ENCODE data around the gene JMJD6.

Gene JMJD6

GRCh38 chr17:76672270-76672851 is 54.0 kb downstream of the JMJD6 start:
- peak overlapping the region; percentile 45; the same call in 1 of the 2 replicates for H2AFZ ChIP-seq (ENCODE audit: low read length)
- no peaks in the 10 kb centered on the region for H3K36me3 ChIP-seq (ENCODE audit: insufficient read depth, low read length)
- TF ChIP-seq, protein P1, sequence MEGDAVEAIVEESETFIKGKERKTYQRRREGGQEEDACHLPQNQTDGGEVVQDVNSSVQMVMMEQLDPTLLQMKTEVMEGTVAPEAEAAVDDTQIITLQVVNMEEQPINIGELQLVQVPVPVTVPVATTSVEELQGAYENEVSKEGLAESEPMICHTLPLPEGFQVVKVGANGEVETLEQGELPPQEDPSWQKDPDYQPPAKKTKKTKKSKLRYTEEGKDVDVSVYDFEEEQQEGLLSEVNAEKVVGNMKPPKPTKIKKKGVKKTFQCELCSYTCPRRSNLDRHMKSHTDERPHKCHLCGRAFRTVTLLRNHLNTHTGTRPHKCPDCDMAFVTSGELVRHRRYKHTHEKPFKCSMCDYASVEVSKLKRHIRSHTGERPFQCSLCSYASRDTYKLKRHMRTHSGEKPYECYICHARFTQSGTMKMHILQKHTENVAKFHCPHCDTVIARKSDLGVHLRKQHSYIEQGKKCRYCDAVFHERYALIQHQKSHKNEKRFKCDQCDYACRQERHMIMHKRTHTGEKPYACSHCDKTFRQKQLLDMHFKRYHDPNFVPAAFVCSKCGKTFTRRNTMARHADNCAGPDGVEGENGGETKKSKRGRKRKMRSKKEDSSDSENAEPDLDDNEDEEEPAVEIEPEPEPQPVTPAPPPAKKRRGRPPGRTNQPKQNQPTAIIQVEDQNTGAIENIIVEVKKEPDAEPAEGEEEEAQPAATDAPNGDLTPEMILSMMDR (conservative IDR thresholded peaks at IDR 0.05; ENCODE audit: low read length) = no peak
- no peak for TF ChIP-seq EZH2phosphoT487 (IDR thresholded peaks at IDR 0.05; ENCODE audit: borderline replicate concordance)
- H3K9me3 ChIP-seq (ENCODE audit: insufficient read depth, low read depth, low read length) = no peaks in the 10 kb centered on the region
- peak overlapping the region; percentile 88 for H3K4me2 ChIP-seq (ENCODE audit: low read depth, low read length, poor library complexity, severe bottlenecking)
- H3K9ac ChIP-seq (ENCODE audit: low read depth, low read length, poor library complexity, severe bottlenecking) = peak overlapping the region; percentile 98
- peaks cover 35% of the 10 kb centered on the region for H3K4me1 ChIP-seq (ENCODE audit: insufficient read depth, low read length, poor library complexity, severe bottlenecking)
- no peaks in the 10 kb centered on the region for H3F3A ChIP-seq (ENCODE audit: low read depth)
- peaks cover 18% of the 10 kb centered on the region for H3K79me2 ChIP-seq (ENCODE audit: insufficient read depth, low read length)
- peak overlapping the region; percentile 94 for H3K4me3 ChIP-seq (ENCODE audit: low read length, poor library complexity, severe bottlenecking)
- no peaks in the 10 kb centered on the region for H3K9me2 ChIP-seq (replicated peaks; ENCODE audit: low read depth, low read length)
- no peaks in the 10 kb centered on the region for H4K20me1 ChIP-seq (ENCODE audit: insufficient read depth, low read length, poor library complexity, severe bottlenecking)
- no peaks in the 10 kb centered on the region for H3K27me3 ChIP-seq (ENCODE audit: insufficient read depth, low read length, poor library complexity, severe bottlenecking)

DNA sequence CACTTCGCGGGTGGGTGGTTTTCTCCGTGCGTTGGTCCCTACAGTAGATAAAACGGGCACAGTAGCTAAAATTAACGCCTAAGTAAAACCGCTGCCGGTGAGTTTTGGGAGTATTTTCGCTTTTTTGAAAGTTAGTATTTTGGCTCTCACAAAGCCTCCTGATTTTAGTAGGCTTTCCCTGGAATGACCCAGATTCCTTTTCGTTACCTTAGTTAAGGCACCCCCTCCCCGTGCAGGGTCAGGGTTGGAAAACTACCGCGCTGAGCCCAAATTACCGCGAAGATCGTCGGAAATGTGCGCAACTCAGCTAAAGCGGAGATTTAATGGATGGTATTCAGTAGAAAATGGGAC is 54.5 kb downstream of the JMJD6 start:
- Histone ChIP-seq H3K36me3 (ENCODE audit: insufficient read depth, low read length) (no peaks in the 10 kb centered on the region), H3K9me2 (replicated peaks; ENCODE audit: low read depth, low read length) (no peaks in the 10 kb centered on the region), H4K20me1 (ENCODE audit: insufficient read depth, low read length, poor library complexity, severe bottlenecking) (no peaks in the 10 kb centered on the region), H3K9me3 (ENCODE audit: insufficient read depth, low read depth, low read length) (no peaks in the 10 kb centered on the region), H3F3A (ENCODE audit: low read depth) (no peaks in the 10 kb centered on the region), H3K27me3 (ENCODE audit: insufficient read depth, low read length, poor library complexity, severe bottlenecking) (no peaks in the 10 kb centered on the region), H3K4me3 (ENCODE audit: low read length, poor library complexity, severe bottlenecking) (peak overlapping the region; percentile 94), H3K9ac (ENCODE audit: low read depth, low read length, poor library complexity, severe bottlenecking) (peak overlapping the region; percentile 98), H3K4me2 (ENCODE audit: low read depth, low read length, poor library complexity, severe bottlenecking) (peak overlapping the region; percentile 88), H3K4me1 (ENCODE audit: insufficient read depth, low read length, poor library complexity, severe bottlenecking) (peaks cover 31% of the 10 kb centered on the region), H3K79me2 (ENCODE audit: insufficient read depth, low read length) (peaks cover 18% of the 10 kb centered on the region), H2AFZ (ENCODE audit: low read length) (peak overlapping the region; percentile 45; the same call in 1 of the 2 replicates)
- TF ChIP-seq EZH2phosphoT487 (IDR thresholded peaks at IDR 0.05; ENCODE audit: borderline replicate concordance) = no peak
- TF ChIP-seq, protein P1 (conservative IDR thresholded peaks at IDR 0.05; ENCODE audit: low read length) = no peak

DNA sequence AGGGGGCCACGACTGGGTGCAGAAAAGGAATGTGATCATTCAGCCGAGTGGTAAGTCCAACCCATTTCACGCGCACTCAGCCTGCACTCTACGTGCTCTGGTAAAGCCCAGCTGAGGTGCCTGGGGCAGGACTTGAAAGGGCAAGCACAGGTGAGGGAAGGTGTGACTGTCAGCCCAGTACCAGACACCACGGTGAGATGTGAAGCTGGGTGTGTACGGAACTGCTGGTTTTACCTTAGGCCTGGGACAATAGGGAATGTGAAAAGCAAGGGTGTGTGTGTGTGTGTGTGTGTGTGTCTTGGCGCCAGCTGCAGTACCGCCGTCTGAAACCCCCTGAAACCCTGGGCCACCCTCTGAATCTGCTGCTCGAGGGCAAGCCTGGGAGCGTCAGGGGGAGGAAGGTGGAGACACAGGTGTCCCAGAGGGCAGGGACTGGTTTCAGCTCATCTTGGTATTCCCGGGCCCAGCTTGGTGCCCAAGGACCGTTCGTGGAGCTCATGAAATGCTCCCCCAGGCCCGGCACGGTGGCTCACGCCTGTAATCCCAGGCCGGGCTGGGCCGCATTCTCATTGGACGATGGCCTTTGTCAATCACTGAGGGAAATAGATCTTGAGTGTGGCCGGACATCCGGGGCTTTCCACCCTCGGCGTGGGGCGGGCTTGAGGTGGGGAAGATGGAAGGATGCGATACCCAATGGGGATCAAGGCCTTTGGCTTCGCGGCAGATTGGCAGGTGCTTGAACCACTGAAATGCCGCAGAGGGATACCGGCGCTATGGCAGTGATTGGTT is 55.1 kb downstream of the JMJD6 start:
- no peaks in the 10 kb centered on the region for H4K20me1 ChIP-seq (ENCODE audit: insufficient read depth, low read length, poor library complexity, severe bottlenecking)
- H3K9me2 ChIP-seq (replicated peaks; ENCODE audit: low read depth, low read length) = no peaks in the 10 kb centered on the region
- H3K4me1 ChIP-seq (ENCODE audit: insufficient read depth, low read length, poor library complexity, severe bottlenecking) = peaks cover 31% of the 10 kb centered on the region
- no peaks in the 10 kb centered on the region for H3K36me3 ChIP-seq (ENCODE audit: insufficient read depth, low read length)
- TF ChIP-seq, protein P1 (conservative IDR thresholded peaks at IDR 0.05; ENCODE audit: low read length) = no peak
- TF ChIP-seq EZH2phosphoT487 (IDR thresholded peaks at IDR 0.05; ENCODE audit: borderline replicate concordance) = no peak
- H2AFZ ChIP-seq (ENCODE audit: low read length) = peak overlapping the region; percentile 73
- H3K4me2 ChIP-seq (ENCODE audit: low read depth, low read length, poor library complexity, severe bottlenecking) = peak overlapping the region; percentile 77
- no peaks in the 10 kb centered on the region for H3K9me3 ChIP-seq (ENCODE audit: insufficient read depth, low read depth, low read length)
- H3K79me2 ChIP-seq (ENCODE audit: insufficient read depth, low read length) = peaks cover 18% of the 10 kb centered on the region
- peak overlapping the region; percentile 98 for H3K9ac ChIP-seq (ENCODE audit: low read depth, low read length, poor library complexity, severe bottlenecking)
- H3K4me3 ChIP-seq (ENCODE audit: low read length, poor library complexity, severe bottlenecking) = peak overlapping the region; percentile 94
- no peaks in the 10 kb centered on the region for H3F3A ChIP-seq (ENCODE audit: low read depth)
- H3K27me3 ChIP-seq (ENCODE audit: insufficient read depth, low read length, poor library complexity, severe bottlenecking) = no peaks in the 10 kb centered on the region

All from Loucy (cell line).